NCI-H2029 treated with DMSO at 0.1 percent for 48 hours (cell line): ENCODE results near the gene TIAM2.

Experiments
- DNase-seq: peaks from one replicate; lab custom pipeline; 2025; lab: John Stamatoyannopoulos, UW

Gene TIAM2

DNA sequence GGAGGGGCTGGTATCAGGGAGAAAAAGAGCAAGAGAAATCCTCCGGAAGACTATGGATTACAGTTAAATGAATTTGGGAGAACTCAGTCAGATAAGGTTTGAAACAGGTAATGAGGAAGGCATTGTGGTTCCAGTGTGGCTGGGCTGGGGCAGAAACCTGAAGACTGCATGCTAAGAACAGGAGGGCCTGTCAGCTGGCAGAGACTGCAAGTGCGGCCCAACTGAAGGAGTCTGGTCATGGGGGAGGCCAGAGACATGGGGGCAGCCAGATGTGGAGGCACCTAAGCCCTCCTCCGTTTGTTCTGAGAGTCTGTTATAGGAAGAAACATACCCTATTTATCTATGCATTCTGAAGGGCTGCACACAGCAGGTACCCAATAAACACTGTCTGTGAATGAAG, 302.6 kb downstream of the TIAM2 start:
- DNase-seq: no peak

DNA sequence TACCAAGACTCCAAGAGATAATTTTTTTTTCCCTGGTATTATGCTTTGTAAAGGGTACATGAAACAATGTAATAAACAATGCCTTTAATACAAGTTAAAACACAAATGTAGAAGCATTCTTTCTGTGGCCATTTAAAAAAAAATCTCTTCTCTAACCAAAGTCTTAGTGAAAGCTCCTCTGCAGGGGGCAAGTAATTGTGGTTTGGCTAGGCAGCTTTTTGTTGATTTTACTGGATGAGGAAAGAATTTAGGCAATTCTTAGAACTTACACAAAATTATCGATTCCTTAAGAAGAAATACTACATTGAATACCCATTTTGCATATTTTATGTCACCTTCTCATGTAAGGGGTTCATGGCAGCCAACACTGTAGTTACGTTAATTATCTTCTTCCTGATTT, 306.8 kb downstream of the TIAM2 start:
- no peak for DNase-seq

DNA sequence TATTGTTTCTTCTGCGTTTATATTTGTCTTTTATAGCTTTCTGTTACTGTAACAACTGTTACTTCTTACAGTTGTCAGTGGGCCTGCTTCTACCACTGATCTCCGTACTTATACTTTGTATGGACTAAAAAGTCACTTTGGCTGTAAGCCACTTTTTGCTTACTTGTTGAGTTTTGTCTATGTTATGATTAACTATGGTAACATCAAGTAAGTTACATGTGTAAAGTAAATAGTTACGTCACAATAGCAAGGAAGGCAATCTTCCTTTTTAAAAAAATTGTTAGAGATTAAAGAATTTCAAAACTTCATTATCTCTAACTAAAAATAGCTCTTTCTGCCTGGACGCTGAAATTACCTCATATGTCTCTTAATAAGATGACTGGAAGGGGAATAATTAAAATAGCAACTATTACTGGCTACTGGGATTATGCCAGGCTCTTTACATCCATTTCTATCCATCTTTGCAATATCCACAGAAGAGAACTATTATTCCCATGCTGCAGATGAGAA, 308.3 kb downstream of the TIAM2 start:
- DNase-seq: no peak

DNA sequence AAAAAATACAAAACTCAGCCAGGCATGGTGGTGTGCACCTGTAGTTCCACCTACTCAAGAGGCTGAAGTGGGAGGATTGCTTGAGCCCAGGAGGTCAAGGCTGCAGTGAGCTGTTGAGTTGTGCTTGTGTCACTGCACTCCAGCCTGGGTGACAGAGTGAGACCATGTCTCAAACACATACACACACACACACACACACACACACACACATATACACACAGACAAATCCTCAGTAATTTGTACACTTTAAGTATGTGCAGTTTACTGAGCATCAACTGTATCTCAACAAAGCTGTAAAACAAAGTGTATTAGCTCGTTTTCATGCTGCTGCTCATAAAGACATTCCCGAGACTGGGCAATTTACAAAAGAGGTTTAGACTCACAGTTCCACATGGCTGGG, 311.8 kb downstream of the TIAM2 start:
- no peak for DNase-seq
